ENCODE measurements around the gene DHX58. TPM values are rescaled to one million over a fixed set of nuclear protein-coding genes. Genes with fewer than 3 reads are reported as not detected.

Gene DHX58
- total and polyA plus RNA-seq, 10 donors, result 20.9 to 41.2 (median 25.8) TPM

DNA sequence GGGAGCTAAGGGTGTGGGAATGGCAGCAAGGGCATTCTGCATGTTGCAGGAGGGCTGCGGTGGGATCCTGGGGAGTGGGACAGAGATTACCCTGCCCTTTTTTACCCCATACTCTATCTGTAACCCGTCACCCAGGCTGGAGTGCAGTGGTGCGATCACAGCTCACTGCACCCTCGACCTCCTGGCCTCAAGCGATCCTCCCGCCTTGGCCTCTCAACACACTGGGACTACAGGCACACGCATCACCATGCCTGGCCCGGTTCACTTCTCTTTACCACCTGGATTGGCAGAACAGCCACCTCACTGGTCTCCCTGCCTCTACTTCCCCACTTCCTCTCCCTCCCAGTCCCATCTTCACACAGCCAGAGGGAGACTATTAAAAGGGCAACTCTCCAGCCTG, 23.8 kb downstream of the DHX58 start:
- intact Hi-C loops (cut with DNase I; ENCODE audit: low total_unique reads), result no loop called here
- DNase-seq, result no peak
- no peaks in the 10 kb centered on the region for H3K9me3 ChIP-seq
- H3K36me3 ChIP-seq, result no peaks in the 10 kb centered on the region
- TF ChIP-seq POLR2AphosphoS5 (IDR thresholded peaks at IDR 0.05) (no peak), POLR2A (IDR thresholded peaks at IDR 0.05) (no peak)
- TF ChIP-seq, protein P1, sequence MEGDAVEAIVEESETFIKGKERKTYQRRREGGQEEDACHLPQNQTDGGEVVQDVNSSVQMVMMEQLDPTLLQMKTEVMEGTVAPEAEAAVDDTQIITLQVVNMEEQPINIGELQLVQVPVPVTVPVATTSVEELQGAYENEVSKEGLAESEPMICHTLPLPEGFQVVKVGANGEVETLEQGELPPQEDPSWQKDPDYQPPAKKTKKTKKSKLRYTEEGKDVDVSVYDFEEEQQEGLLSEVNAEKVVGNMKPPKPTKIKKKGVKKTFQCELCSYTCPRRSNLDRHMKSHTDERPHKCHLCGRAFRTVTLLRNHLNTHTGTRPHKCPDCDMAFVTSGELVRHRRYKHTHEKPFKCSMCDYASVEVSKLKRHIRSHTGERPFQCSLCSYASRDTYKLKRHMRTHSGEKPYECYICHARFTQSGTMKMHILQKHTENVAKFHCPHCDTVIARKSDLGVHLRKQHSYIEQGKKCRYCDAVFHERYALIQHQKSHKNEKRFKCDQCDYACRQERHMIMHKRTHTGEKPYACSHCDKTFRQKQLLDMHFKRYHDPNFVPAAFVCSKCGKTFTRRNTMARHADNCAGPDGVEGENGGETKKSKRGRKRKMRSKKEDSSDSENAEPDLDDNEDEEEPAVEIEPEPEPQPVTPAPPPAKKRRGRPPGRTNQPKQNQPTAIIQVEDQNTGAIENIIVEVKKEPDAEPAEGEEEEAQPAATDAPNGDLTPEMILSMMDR (IDR thresholded peaks at IDR 0.05 in 8 of 11, conservative IDR thresholded peaks at IDR 0.05 in 3 of 11), result no peak
- H3K4me1 ChIP-seq, result no peaks in the 10 kb centered on the region
- H3K27me3 ChIP-seq (replicated peaks in 1 of 7), result peaks cover 0 to 41% (median 10%) of the 10 kb centered on the region in 7 donors
- WGBS, 5 donors, result 87 to 89% (median 87%) methylated on average over 6 to 8 of the region's 8 CpGs
- H3K4me3 ChIP-seq, result no peak overlapping the region
- H3K27ac ChIP-seq, result no peak overlapping the region

GRCh38 chr17:42087736-42088705, 24.5 kb downstream of the DHX58 start:
- H3K27ac ChIP-seq, result no peak overlapping the region
- H3K27me3 ChIP-seq (replicated peaks in 1 of 7), result peaks cover 0 to 41% (median 10%) of the 10 kb centered on the region in 7 donors
- no peaks in the 10 kb centered on the region for H3K9me3 ChIP-seq
- no peak for DNase-seq
- intact Hi-C loops (cut with DNase I; ENCODE audit: low total_unique reads), result no loop called here
- no peaks in the 10 kb centered on the region for H3K36me3 ChIP-seq
- H3K4me3 ChIP-seq, result no peak overlapping the region
- WGBS, 5 donors, result 69 to 83% (median 81%) methylated on average over 16 to 20 of the region's 20 CpGs
- TF ChIP-seq, protein P1 (IDR thresholded peaks at IDR 0.05 in 8 of 11, conservative IDR thresholded peaks at IDR 0.05 in 3 of 11), result no peak
- TF ChIP-seq POLR2AphosphoS5 (IDR thresholded peaks at IDR 0.05), result no peak
- H3K4me1 ChIP-seq, result no peaks in the 10 kb centered on the region

- no peak for DNase-seq
- no peak overlapping the region for H3K4me3 ChIP-seq
- no peaks in the 10 kb centered on the region for H3K4me1 ChIP-seq
- WGBS, 5 donors, result 84 to 89% (median 85%) methylated on average over 7 of the region's 7 CpGs
- no peaks in the 10 kb centered on the region for H3K9me3 ChIP-seq
- no peaks in the 10 kb centered on the region for H3K36me3 ChIP-seq
- TF ChIP-seq, protein P1 (IDR thresholded peaks at IDR 0.05 in 8 of 11, conservative IDR thresholded peaks at IDR 0.05 in 3 of 11), result no peak
- TF ChIP-seq POLR2A (IDR thresholded peaks at IDR 0.05) (no peak), POLR2AphosphoS5 (IDR thresholded peaks at IDR 0.05) (no peak)
- no peak overlapping the region for H3K27ac ChIP-seq
- intact Hi-C loops (cut with DNase I; ENCODE audit: low total_unique reads), result no loop called here
- H3K27me3 ChIP-seq (replicated peaks in 1 of 7), result peaks cover 0 to 41% (median 10%) of the 10 kb centered on the region in 7 donors
These were observed 25.3 kb downstream of the DHX58 start for GRCh38 chr17:42087042-42087701.

Data from spleen (tissue), 11 donors.